ENCODE measurements around the gene OPRM1.
"Not testable (repeated sequence)": the region's sequence is repeated elsewhere in the genome, so short reads cannot be mapped to it uniquely, and the experiment has no call there.

OPRM1 gene

DNA sequence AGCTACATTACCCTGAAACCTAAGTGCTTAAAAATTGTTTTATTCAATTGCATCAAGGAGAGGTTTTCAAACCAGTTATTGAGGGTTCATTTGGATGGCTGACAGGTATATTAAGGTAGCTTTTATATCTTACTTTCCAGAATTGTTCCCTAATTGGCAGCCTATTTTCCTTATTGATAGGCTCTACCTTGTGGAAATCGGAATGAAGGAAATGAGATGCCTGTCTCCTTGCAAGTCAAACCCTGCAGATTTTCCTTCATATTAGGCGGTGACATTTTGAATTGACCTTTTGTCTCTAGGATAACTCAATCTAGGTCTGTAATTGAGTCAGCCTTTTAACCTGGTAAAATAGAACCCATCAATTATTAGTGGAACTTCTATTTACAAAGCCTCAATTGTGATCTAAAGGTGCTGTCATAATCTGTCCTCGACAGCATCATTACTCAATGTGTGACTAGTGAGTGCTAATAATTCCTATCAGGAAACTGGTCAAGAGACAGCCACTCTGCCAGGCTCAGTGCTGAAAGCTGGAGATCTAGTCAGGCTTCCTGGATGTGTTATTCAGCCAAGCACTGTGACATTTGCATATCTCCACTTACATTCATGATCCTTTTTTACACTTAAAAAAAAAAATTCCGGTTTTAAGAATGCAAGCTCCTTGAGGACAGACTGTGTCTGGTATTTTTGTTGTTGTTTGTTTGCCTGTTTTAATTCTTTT is 20.1 kb downstream of the OPRM1 start:
- Mint-ChIP-seq H3K36me3 (no peaks in the 10 kb centered on the region), H3K4me3 (no peak overlapping the region), H3K27me3 (peaks cover 4% of the 10 kb centered on the region), H3K9me3 (ENCODE audit: low read depth) (peaks cover 5% of the 10 kb centered on the region), H3K4me1 (ENCODE audit: low read depth) (no peaks in the 10 kb centered on the region), H3K27ac (no peak overlapping the region)

DNA sequence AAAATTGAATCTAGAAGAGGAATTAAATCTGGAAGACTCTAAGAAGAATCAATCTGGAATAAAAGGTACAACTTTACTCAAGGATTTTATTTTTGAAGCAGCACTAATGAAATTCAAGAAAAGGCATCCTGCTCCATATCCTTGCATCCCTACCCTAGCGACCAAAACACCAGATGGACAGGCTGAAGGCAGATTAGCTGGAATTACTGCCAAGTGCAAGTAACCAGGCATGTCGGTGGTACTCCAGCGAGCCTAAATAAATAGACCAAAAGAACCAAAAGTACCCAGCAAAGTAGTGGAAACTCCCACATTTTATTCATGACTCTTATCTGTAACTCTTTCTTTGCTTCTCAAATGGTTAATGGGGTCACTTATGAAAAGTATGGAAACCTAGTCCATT is 21.0 kb downstream of the OPRM1 start:
- Mint-ChIP-seq H3K9me3 (ENCODE audit: low read depth) (peaks cover 5% of the 10 kb centered on the region), H3K4me3 (no peak overlapping the region), H3K4me1 (ENCODE audit: low read depth) (no peaks in the 10 kb centered on the region), H3K27me3 (peaks cover 4% of the 10 kb centered on the region), H3K36me3 (no peaks in the 10 kb centered on the region), H3K27ac (no peak overlapping the region)

DNA sequence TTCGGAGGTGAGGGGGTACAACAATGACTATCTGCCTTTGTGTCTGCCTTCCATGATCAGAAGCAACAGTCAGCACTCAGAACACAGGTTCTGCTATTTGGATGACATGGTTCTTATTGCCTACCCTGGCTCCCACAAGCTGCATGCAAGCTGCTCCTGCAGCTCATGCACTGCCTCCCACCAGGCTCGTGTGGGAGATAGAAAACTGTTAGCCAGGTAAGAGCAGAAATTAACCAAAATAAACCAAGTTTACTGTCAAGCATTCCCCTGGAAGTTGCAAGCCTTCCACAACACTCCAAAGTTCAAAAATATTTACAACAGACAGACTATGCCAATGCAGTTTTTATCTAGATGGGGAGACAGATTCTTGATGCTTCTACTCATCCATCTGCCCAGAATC is 31.0 kb downstream of the OPRM1 start:
- Mint-ChIP-seq H3K36me3 (no peaks in the 10 kb centered on the region), H3K9me3 (ENCODE audit: low read depth) (no peaks in the 10 kb centered on the region), H3K4me1 (ENCODE audit: low read depth) (no peaks in the 10 kb centered on the region), H3K27me3 (peaks cover 17% of the 10 kb centered on the region), H3K27ac (no peak overlapping the region), H3K4me3 (no peak overlapping the region)

DNA sequence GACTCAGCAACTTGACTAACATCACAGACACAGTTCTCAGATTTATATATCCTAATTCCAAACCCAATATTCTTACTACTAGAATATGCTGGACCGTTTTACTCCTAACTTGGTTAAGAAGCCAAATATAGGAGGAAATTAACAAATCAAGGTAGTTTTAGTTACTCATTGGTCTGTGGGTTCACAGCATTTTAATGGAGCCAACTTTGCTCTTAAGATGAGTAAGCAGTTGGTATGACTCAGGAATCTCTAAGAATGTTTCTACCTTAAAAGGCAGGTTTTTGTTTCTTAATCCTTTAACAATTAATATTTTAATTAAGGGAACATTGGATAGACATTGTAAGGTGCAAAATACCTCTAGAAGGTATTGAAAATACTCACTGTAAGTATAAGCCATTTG is 31.6 kb downstream of the OPRM1 start:
- Mint-ChIP-seq H3K27ac (no peak overlapping the region), H3K4me1 (ENCODE audit: low read depth) (no peaks in the 10 kb centered on the region), H3K4me3 (no peak overlapping the region), H3K36me3 (no peaks in the 10 kb centered on the region), H3K9me3 (ENCODE audit: low read depth) (no peaks in the 10 kb centered on the region), H3K27me3 (peaks cover 18% of the 10 kb centered on the region)

DNA sequence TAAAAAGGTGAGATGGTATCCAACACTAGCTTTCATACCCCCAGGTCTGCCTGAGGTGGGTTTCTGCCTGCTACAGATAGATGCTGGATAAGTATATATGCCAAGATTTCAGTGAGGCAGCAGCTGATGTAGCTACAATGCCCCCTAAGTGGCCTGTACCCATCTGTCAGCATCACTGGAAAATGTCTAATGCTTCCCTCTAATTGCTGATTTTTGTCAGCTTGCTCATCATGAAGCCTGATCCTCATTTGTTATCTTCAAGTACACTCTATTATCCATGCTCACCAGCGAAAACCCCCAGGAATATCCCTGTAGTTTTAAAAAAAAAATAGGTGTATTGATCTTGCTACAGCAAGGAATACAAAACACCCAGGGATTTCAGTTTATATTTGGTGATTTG is 32.2 kb downstream of the OPRM1 start:
- Mint-ChIP-seq H3K9me3 (ENCODE audit: low read depth) (no peaks in the 10 kb centered on the region), H3K4me3 (no peak overlapping the region), H3K4me1 (ENCODE audit: low read depth) (no peaks in the 10 kb centered on the region), H3K27ac (no peak overlapping the region), H3K36me3 (no peaks in the 10 kb centered on the region), H3K27me3 (peaks cover 18% of the 10 kb centered on the region)

DNA sequence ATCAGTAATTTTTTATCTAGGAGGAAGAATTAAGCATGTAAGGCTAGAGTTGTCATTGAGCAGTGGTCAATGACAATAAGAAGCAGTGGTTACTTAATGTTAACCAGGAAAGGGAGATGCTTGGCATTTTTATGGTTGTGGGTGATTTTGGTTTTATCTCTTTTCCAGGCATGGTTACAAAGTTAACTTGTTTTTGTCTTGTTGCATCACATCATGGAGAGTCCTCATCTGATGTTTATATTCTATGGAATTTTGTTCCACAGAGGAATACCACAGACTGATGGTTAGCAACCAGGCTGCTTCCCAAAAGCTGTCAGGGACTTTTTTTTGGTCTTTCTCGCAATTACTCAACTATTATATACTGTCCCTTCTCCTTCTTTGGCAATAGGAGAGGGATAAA is 32.7 kb downstream of the OPRM1 start:
- H3K27ac Mint-ChIP-seq: no peak overlapping the region
- H3K9me3 Mint-ChIP-seq (ENCODE audit: low read depth): no peaks in the 10 kb centered on the region
- peaks cover 18% of the 10 kb centered on the region for H3K27me3 Mint-ChIP-seq
- no peaks in the 10 kb centered on the region for H3K4me1 Mint-ChIP-seq (ENCODE audit: low read depth)
- H3K36me3 Mint-ChIP-seq: no peaks in the 10 kb centered on the region
- no peak overlapping the region for H3K4me3 Mint-ChIP-seq

DNA sequence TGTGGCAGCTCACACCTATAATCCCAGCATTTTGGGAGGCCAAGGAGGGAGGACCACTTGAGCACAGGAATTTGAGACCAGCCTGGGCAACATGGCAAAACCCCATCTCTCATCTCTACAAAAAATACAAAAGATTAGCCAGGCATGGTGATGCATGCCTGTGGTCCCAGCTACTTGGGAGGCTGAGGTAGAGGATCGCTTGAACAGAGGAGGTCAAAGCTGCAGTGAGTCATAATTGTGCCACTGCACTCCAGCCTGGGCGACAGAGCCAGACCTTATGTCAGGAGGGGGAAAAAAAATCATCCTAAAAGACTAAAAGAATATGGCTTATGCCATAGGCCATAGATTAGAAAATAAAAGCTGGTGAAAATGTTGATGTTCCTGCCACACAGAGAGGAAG is 39.6 kb downstream of the OPRM1 start:
- H3K4me3 Mint-ChIP-seq; H3K9me3 Mint-ChIP-seq (ENCODE audit: low read depth); H3K27ac Mint-ChIP-seq; H3K4me1 Mint-ChIP-seq (ENCODE audit: low read depth); H3K27me3 Mint-ChIP-seq; H3K36me3 Mint-ChIP-seq: not testable (repeated sequence)

DNA sequence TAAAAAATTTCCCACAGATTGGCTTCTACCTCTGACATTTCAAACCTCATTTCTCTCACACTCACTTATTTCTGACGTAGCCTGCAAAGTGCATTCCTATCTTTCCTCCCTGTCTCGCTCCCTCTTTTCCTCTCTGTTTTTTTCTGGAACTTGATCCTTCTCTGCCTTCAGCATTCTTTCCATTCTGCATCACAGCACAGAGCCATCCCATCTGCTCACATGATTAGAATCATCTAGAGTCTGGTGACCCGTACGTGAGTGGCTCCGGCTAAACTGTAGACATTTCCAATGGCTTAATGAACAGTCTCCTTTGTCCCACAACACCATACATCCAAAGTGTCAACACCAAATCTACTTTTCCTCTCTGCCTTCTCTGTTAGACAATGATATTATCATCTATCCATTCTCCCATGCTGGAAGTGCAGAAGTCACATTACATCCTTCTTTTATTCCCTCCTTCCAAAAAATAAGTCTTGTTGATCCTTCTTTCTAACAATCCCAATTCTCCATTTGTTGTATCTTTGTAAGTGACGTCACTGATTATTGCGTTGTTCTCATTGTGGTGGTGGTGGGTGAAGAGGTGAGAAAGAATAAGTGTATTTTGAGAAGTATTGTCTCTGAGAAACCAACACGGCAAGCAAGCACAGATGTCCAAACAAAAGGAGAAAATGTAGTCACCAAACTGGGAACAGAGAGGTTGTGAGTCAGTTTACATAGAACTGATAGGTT is 41.6 kb downstream of the OPRM1 start:
- Mint-ChIP-seq H3K4me1 (ENCODE audit: low read depth) (no peaks in the 10 kb centered on the region), H3K27ac (no peak overlapping the region), H3K27me3 (no peaks in the 10 kb centered on the region), H3K9me3 (ENCODE audit: low read depth) (no peaks in the 10 kb centered on the region), H3K4me3 (no peak overlapping the region), H3K36me3 (no peaks in the 10 kb centered on the region)

DNA sequence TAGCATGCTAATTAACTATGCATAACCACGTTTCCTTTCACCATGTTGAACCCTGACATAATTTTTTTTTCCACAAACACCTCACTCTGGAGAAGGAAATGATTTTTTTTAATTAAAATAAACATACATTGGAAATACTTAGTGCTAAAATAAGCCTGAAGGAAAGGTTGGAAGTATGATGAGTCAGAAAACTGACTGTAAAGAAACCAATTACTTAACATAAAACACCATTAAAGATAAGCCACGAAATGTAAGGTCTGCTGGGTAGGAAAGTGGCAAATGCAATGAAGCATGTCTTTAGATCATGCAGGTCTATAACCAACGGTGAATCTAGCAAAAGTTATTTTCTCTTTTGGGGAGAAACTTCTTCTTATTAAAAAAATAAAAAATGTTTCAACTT is 47.5 kb downstream of the OPRM1 start:
- no peaks in the 10 kb centered on the region for H3K4me1 Mint-ChIP-seq (ENCODE audit: low read depth)
- H3K9me3 Mint-ChIP-seq (ENCODE audit: low read depth): no peaks in the 10 kb centered on the region
- no peaks in the 10 kb centered on the region for H3K36me3 Mint-ChIP-seq
- H3K4me3 Mint-ChIP-seq: no peak overlapping the region
- H3K27ac Mint-ChIP-seq: no peak overlapping the region
- no peaks in the 10 kb centered on the region for H3K27me3 Mint-ChIP-seq

DNA sequence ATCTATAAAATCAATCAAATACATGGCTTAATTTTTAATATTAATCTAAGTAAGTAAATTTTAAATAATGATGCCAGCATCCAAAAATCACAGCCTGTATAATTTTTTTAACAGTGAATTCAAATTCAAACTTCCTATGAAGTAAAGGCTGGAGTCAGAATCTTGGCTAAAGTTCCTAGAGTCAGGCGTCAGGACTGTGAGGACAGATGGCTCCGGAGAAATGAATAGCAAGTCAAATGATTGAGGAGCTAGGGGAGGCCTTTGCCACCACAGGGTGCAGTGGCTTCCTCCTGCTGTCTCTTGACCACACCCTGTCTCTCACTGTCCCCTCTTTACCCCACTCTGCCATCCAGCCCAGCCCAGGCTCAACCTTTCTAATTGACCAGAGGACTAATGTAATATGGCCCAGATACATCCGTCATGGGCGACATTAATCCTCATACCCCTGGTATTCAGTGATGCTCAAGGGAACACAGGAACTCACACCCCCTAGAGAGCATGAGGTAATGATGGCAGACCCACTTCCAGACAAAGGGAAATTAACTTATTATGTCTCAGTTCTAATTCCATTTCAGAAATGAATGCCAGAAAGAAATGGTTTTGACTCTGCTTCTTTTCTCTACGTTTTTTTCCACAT is 53.4 kb downstream of the OPRM1 start:
- Mint-ChIP-seq H3K36me3 (no peaks in the 10 kb centered on the region), H3K27ac (no peak overlapping the region), H3K27me3 (peaks cover 5% of the 10 kb centered on the region), H3K4me3 (no peak overlapping the region), H3K4me1 (ENCODE audit: low read depth) (no peaks in the 10 kb centered on the region), H3K9me3 (ENCODE audit: low read depth) (no peaks in the 10 kb centered on the region)

DNA sequence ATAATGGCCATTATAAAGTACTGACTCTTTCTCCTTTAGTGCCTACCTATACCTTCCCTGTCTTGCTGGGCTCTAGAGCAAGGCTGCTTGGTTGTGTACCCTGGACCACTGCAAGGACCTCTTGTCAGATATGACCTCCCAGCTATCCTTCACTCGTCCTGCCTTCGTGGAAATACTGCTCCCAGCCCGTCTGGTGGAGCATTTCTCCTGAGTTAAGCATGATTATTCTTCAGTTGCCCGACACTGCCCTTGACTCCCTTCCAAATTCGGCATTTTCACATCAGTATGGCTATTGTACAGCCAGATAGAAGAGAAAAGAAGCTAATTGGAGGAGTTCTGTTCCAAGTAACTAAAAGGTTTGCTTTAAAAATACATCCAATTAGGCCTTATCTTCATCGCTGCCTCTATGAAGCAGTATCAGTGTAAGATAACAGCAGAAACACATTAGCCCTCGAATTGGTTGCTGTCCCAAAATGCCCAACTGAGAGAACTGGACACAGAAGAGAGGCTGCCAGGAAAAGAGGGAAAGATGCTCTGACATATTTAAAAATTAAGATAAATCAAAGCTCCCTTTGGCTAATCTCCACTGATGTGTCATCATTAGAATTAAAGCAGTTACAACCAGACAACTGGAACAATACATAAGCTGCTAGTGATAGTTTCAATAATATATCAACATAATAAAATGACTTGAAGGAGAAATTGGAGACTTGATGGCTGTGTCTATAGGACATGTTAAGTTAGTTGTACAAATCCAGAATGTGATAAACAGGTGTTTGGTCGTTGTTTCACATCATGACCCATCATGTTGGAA is 54.4 kb downstream of the OPRM1 start:
- H3K4me1 Mint-ChIP-seq (ENCODE audit: low read depth): no peaks in the 10 kb centered on the region
- H3K36me3 Mint-ChIP-seq: no peaks in the 10 kb centered on the region
- H3K27me3 Mint-ChIP-seq: peaks cover 5% of the 10 kb centered on the region
- H3K4me3 Mint-ChIP-seq: no peak overlapping the region
- H3K9me3 Mint-ChIP-seq (ENCODE audit: low read depth): no peaks in the 10 kb centered on the region
- no peak overlapping the region for H3K27ac Mint-ChIP-seq

DNA sequence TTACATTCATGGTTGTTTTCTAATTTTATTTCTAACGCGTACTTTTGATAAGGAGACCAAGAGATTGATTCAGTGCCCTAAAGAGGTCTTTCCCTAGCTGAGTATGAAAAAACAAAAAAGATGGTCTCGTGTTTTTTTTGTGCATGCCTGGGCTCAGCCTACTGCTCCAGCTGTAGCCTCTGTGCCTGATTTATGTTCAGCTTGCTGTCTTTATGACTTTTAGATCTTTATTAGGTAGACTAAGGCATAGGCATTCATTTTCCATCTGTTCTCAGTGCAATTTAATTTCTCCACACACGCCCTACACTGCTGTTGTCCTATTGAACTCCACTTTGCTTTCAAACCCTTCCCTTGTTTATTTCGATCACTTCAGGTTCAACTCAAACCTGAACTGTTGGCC is 56.5 kb downstream of the OPRM1 start:
- Mint-ChIP-seq H3K4me1 (ENCODE audit: low read depth) (no peaks in the 10 kb centered on the region), H3K36me3 (no peaks in the 10 kb centered on the region), H3K27me3 (peaks cover 5% of the 10 kb centered on the region), H3K27ac (no peak overlapping the region), H3K4me3 (no peak overlapping the region), H3K9me3 (ENCODE audit: low read depth) (no peaks in the 10 kb centered on the region)

DNA sequence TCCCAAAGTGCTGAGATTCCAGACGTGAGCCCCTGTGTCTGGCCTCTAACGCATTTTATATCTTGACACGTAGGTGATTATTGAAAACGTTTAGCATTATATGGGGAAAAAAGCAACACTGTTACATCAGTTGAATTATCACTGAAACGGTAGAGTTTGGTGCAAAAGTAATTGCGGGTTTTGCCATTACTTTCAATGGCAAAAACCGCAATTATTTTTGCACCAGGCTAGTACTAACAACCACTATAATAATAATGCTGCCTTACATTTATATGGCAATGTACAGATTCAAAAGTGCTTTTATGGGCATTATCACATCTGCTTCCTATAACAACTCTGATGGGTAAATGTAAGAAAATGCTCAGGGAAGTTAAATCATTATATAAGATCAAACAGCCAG is 57.3 kb downstream of the OPRM1 start:
- Mint-ChIP-seq H3K9me3 (ENCODE audit: low read depth) (no peaks in the 10 kb centered on the region), H3K4me1 (ENCODE audit: low read depth) (no peaks in the 10 kb centered on the region), H3K27ac (no peak overlapping the region), H3K36me3 (no peaks in the 10 kb centered on the region), H3K4me3 (no peak overlapping the region), H3K27me3 (peaks cover 5% of the 10 kb centered on the region)

DNA sequence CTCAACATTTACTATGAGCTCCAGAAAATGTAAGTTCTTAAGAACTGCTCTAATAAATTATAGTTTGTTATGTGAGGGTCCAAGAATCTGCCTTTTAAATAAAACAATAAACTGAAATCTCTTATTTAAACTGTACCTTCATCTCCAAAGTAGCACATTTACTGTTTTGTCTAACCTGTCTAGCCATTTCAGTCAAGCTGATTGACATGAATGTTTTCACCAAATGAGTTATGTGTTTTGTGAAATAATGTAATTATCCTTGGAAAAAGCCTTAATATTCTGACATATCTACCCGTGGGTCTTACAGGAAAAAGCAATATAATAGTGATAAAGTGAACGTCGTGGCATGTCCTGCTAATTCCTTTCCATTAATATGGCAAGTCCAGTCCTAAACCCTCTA is 57.8 kb downstream of the OPRM1 start:
- Mint-ChIP-seq H3K27ac (no peak overlapping the region), H3K36me3 (no peaks in the 10 kb centered on the region), H3K27me3 (peaks cover 6% of the 10 kb centered on the region), H3K9me3 (ENCODE audit: low read depth) (no peaks in the 10 kb centered on the region), H3K4me3 (no peak overlapping the region), H3K4me1 (ENCODE audit: low read depth) (no peaks in the 10 kb centered on the region)

DNA sequence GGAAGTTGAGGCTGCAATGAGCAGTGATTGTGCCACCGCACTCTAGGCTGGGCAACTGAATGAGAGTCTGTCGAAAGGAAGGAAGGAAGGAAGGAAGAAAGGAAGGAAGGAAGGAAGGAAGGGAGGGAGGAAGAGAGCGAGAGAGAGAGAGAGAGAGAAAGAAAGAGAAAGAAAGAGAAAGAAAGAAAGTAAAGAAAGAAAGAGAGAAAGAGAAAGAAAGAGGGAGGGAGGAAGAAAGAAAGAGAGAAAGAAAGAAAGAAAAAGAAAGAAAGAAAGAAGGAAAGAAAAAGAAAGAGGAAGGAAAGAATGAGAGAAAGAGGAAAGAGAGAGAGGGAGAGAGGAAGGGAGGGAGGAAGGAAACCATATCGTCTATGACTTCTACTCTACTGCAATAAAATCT is 60.2 kb downstream of the OPRM1 start:
- Mint-ChIP-seq H3K9me3 (ENCODE audit: low read depth) (no peaks in the 10 kb centered on the region), H3K4me3 (no peak overlapping the region), H3K27ac (no peak overlapping the region), H3K27me3 (peaks cover 15% of the 10 kb centered on the region), H3K36me3 (no peaks in the 10 kb centered on the region), H3K4me1 (ENCODE audit: low read depth) (no peaks in the 10 kb centered on the region)

Measured in activated naive CD8-positive, alpha-beta T cell (primary cell).